SJSA1 (cell line): ENCODE results near the gene RIPK4. TPM values are rescaled to one million over a fixed set of nuclear protein-coding genes. Genes with fewer than 3 reads are reported as not detected.
A peak's percentile ranks its signal among the peaks of the same experiment; 100 is the strongest.
"Not testable (repeated sequence)": the region's sequence is repeated elsewhere in the genome, so short reads cannot be mapped to it uniquely, and the experiment has no call there.

Experiments used
- DNase-seq, 2 experiments: peaks; one replicate each; pipeline ENCODE4 v3.0.0-alpha.2; 2015 to 2020; ENCODE audit warnings: low spot score in 2 of 2, low read depth in 1 of 2
- H3K27ac ChIP-seq: fragments of 250-450 bp; sonication (Bioruptor Pico); 2 replicates; pipeline ENCODE4 v1.5.1; 2020; ENCODE audit warnings: mild to moderate bottlenecking, moderate library complexity
- H3K27me3 ChIP-seq: fragments of 250-450 bp; sonication (Bioruptor Pico); replicated peaks from 2 replicates; pipeline ENCODE4 v1.5.1; 2020; ENCODE audit warnings: mild to moderate bottlenecking, moderate library complexity
- H3K36me3 ChIP-seq: fragments of 250-450 bp; sonication (Bioruptor Pico); 2 replicates; pipeline ENCODE4 v1.5.1; 2020; ENCODE audit warnings: mild to moderate bottlenecking
- H3K4me1 ChIP-seq: fragments of 250-450 bp; sonication (Bioruptor Pico); replicated peaks from 2 replicates; pipeline ENCODE4 v1.6.1; 2021; ENCODE audit warnings: mild to moderate bottlenecking
- H3K4me3 ChIP-seq: fragments of 250-450 bp; sonication (Bioruptor Pico); 2 replicates; pipeline ENCODE4 v1.5.1; 2020; ENCODE audit warnings: mild to moderate bottlenecking
- H3K9me3 ChIP-seq: fragments of 250-450 bp; sonication (Bioruptor Pico); replicated peaks from 2 replicates; pipeline ENCODE4 v1.5.1; 2020; ENCODE audit warnings: mild to moderate bottlenecking
- total RNA-seq: library from RNA; depleted of rRNA; stranded (reverse); fragments of >200 nt; shearing (Covaris generic); gene quantifications from 2 replicates; pipeline ENCODE4 v1.2.3, GENCODE V29; 2014

RIPK4 gene
- total RNA-seq, 1 experiment from 2014 or later, result 0.47 TPM

DNA sequence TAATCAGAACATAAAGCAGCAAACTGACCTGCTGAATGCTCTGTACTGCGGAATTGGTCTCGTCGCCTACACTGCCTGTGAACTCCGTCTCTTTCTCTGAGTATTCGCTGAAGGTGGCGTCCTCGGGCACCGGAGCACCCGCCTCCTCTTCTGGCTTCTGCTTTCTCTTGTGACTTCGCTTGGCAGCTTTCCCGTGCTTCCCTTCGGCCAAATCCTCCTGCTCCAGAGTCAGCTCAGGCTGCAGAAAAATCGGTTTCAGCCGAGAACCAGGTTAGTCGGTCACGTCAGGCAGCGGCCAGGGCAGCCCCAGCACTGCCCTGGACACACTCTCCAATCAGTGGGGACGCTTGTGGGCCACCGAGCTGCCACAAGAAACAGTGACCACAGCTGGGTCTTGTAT, 35.8 kb upstream of the RIPK4 start:
- no peak for DNase-seq
- Histone ChIP-seq H3K27me3 (no peaks in the 10 kb centered on the region), H3K36me3 (peaks cover 11% of the 10 kb centered on the region; the same call in 1 of the 2 replicates), H3K9me3 (no peaks in the 10 kb centered on the region), H3K4me3 (no peak overlapping the region), H3K27ac (no peak overlapping the region), H3K4me1 (no peaks in the 10 kb centered on the region)

DNA sequence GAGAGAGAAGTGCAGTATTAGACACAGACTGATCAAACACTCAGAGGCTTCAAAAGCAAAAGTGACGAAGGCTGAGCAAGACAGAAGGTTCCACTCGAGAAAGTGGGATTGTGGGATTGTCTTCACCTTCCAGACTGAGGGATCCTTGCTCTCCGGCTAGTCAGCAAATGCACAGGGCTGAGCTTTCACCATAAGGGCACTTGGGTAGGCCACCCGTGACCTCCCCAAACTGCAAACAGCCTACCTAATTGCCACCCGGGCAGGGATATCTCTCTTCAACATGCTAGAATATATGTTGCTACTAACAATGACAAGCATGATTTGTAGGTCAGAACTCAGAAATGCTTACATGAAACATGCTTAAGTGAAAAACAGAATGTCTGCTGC, 35.3 kb upstream of the RIPK4 start:
- H3K9me3 ChIP-seq, result no peaks in the 10 kb centered on the region
- DNase-seq, result no peak
- no peaks in the 10 kb centered on the region for H3K27me3 ChIP-seq
- peaks cover 11% of the 10 kb centered on the region; the same call in 1 of the 2 replicates for H3K36me3 ChIP-seq
- H3K4me3 ChIP-seq, result no peak overlapping the region
- H3K27ac ChIP-seq, result no peak overlapping the region
- no peaks in the 10 kb centered on the region for H3K4me1 ChIP-seq

DNA sequence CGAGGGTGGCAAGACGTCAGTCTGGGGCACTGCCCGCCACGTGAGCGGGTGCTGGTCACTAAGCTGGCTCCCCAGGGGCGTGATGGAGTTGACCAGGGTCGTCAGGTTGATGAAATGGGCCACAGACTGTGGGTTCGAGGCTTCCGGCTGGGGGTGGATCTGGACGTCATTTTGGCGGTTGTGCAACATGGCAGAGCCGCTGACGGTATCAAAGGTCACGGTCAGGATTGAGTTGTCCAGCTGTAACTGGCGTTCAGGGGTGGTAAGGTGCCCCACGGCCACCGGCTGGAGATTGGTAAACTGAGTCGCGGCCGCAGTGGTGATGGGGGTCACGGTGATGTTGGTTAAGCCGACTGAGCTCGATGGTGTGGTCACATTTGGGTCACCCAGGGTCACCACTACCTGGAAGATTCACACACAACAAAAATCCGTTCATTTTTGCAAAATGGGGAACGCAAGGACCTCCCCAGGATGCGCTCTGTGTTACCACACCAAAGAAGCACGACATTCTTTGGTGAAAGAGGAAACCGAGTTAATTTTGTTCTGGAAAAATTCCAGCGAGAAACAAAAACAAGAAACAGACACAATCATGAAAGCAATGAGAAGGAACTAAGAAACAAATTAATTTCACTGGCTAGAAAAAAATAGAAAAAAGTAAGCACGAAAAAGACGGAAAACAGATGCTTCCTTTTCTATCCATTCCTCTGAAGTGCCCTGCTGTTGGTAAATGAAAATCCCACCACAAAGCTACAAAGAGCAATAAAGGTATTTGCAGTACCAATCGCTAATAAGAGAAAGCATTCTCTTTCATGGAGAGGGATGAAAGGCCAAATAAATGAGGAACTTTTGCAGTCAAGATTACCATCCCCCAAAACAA, 34.7 kb upstream of the RIPK4 start:
- H3K27me3 ChIP-seq, result no peaks in the 10 kb centered on the region
- peaks cover 11% of the 10 kb centered on the region; the same call in 1 of the 2 replicates for H3K36me3 ChIP-seq
- no peaks in the 10 kb centered on the region for H3K4me1 ChIP-seq
- no peak overlapping the region for H3K27ac ChIP-seq
- no peak overlapping the region for H3K4me3 ChIP-seq
- DNase-seq, result no peak
- H3K9me3 ChIP-seq, result no peaks in the 10 kb centered on the region

DNA sequence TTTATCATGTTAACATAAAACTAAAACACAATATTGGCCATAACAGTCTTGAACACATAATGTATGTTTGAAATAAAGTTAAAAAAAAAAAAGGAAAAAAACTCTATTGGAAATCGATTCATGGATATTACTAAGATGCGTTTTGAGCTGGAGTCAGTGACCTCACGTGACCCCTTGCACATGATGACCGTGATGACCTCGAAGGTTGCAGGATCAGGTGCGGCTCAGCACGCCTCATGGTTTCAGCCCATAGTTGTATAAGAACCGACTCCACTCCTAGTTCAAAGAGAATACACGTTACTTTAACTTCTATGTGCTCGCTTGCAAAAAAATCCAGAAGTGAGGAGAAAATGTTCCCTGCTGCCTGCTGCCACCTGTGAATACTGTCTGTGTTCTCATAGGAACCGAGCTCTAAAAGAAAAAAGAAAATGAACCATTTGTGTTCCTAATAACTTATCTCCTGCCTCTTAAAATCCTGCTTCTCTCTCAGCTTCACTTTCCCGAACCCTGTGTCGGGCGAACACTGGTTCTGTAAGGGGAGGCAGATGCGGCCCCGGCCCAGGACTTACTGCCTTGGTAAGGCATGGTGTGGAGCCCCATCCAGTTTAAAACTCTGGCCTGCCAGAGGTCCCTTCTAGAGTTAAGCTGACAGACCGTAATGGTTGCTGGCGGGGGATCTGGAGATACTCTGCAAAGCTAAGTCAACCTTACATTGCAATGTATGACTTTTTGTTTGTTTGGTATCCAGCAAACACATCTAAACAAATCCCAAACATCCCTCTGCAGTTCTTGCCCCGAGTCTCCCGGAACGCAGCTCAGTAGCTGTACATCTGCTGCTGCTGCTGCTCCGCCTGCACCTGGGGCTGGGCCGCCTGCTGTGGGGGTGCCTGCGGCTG, 33.8 kb upstream of the RIPK4 start:
- no peak for DNase-seq
- Histone ChIP-seq H3K4me3 (no peak overlapping the region), H3K27ac (no peak overlapping the region), H3K4me1 (no peaks in the 10 kb centered on the region), H3K36me3 (peaks cover 11% of the 10 kb centered on the region; the same call in 1 of the 2 replicates), H3K27me3 (no peaks in the 10 kb centered on the region), H3K9me3 (no peaks in the 10 kb centered on the region)

DNA sequence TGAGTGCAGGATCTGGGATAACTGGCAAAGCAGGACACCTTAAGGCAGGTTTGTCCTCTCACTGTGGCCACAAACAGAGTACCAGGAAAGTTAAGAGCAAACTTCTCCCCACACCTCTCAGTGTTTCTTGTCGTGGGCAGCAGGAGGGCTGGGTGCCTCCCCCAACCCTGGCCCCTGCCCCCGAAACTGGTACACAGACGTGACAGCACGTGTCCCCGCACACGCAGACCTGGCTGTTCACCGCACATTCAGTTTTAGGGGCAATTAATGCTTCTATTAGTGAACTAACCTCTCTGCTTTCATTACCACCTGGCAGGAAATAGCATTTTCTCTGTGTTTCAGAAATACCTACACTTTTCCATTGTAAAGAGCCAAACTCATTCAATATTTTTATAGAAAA, 32.9 kb upstream of the RIPK4 start:
- no peak for DNase-seq
- Histone ChIP-seq H3K27ac (no peak overlapping the region), H3K4me1 (no peaks in the 10 kb centered on the region), H3K4me3 (no peak overlapping the region), H3K27me3 (no peaks in the 10 kb centered on the region), H3K9me3 (no peaks in the 10 kb centered on the region), H3K36me3 (peaks cover 11% of the 10 kb centered on the region; the same call in 1 of the 2 replicates)

DNA sequence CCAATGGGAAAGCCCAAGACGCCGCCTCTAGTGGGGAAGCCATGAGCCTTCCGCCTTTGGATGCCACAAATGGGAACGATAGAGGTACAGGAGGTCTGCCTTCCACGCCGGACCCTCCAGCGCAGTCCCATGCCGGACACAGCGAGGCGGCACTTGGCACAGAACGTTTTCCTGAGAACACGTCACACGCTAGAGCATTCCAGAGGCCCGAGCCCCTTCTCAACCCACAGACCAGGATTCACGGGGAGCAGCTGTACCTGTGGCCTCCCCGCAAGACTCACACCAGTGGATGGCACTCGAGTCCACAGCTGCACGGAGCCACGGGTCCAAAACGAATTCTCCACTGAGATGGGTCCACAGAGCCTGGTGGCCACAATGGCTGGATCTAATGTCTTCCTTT, 31.5 kb upstream of the RIPK4 start:
- no peak overlapping the region for H3K27ac ChIP-seq
- no peak overlapping the region for H3K4me3 ChIP-seq
- no peaks in the 10 kb centered on the region for H3K9me3 ChIP-seq
- no peaks in the 10 kb centered on the region for H3K4me1 ChIP-seq
- no peaks in the 10 kb centered on the region for H3K27me3 ChIP-seq
- H3K36me3 ChIP-seq, result peaks cover 11% of the 10 kb centered on the region; the same call in 1 of the 2 replicates
- no peak for DNase-seq

DNA sequence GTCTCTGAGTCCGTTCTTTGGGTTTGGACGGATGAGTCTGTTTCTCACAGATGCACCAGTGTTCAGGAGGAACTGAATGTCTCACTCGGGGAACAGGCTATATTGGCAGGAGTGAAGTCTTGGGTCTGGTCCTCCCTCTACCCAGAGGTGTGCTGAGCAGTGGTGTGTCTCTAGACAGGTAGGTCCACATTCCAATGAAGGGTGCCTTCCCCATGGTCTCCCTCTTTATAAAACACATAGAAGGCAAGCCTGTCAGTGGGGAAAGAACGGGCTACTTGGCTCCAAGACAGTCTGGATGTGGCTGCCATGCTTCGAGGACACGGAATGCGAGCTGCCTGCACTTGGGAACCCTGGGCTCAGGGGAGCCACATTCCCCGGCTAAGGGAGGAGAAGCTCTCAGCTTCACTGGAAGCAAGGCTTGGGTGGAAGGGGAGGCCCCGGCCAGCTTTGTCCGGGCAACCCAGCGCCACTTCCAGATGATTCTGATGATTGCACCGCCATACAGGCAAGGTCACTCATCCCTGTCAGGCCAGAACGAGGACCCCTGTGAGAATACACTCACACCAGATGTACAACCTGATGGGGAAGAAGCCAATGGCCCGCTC, 29.7 kb upstream of the RIPK4 start:
- H3K36me3 ChIP-seq, result peaks cover 11% of the 10 kb centered on the region; the same call in 1 of the 2 replicates
- no peak overlapping the region for H3K27ac ChIP-seq
- DNase-seq, result no peak
- H3K4me1 ChIP-seq, result no peaks in the 10 kb centered on the region
- no peak overlapping the region for H3K4me3 ChIP-seq
- H3K27me3 ChIP-seq, result no peaks in the 10 kb centered on the region
- peaks cover 11% of the 10 kb centered on the region; the same call in 1 of the 2 replicates for H3K9me3 ChIP-seq

DNA sequence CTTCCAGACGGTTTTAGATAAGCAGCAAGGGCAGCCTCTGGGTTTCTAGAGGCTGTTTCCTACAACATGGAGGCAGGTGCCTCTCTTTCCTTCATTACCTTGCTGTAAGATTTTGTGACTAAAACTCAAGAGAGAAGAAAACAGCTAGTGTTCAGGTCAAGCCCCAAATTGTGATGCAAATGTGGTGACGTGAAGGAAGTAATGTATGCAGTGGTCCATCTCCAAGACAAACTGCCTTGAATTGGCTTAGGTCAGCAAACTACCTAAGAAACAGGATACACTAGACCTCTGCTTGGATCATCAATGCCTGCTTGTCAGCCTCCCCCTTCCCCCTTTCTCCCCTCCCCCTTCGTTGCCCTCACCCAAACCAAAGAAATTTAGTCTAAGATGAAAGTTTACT, 28.9 kb upstream of the RIPK4 start:
- Histone ChIP-seq H3K4me3 (no peak overlapping the region), H3K27ac (no peak overlapping the region), H3K36me3 (peaks cover 2% of the 10 kb centered on the region; the same call in 1 of the 2 replicates), H3K9me3 (peaks cover 11% of the 10 kb centered on the region; the same call in 1 of the 2 replicates), H3K4me1 (no peaks in the 10 kb centered on the region), H3K27me3 (no peaks in the 10 kb centered on the region)
- no peak for DNase-seq

DNA sequence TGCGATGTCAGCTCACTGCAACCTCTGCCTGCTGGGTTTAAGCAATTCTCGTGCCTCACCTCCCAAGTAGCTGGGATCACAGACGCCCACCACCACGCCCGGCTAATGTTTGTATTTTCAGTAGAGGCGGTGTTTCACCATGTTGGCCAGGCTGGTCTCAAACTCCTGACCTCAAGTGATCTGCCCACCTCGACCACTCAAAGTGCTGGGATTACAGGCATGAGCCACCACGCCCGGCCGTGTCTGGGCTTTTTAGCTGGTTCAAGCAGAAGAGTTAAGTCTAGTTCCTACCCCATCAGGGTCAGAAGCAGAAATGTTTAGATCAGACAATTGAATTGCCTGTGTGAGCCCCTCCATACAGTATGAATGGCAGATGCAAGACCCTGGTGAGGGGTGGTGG, 27.7 kb upstream of the RIPK4 start:
- Histone ChIP-seq H3K4me1 (no peaks in the 10 kb centered on the region), H3K27me3 (no peaks in the 10 kb centered on the region), H3K27ac (no peak overlapping the region), H3K4me3 (no peak overlapping the region), H3K36me3 (no peaks in the 10 kb centered on the region), H3K9me3 (peaks cover 11% of the 10 kb centered on the region; the same call in 1 of the 2 replicates)
- no peak for DNase-seq

DNA sequence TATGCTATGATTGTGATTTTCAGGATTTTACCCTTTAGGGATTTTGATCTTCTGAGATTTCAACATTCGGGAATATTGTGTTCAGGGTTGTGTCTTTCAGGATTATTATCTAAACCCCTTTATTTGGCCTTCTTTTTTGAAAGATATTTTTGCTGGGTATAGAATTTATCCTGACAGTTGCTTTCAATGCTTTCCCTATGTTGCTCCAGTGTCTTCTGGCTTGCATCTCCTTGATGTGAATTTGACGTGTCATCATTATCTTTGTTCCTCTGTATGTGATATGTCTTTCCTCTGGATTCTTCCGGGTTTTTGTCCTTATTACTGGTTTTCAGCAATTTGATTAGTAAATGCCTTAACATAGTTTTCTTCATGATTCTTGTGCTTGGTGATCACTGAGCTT, 25.9 kb upstream of the RIPK4 start:
- Histone ChIP-seq H3K4me1 (no peaks in the 10 kb centered on the region), H3K9me3 (peaks cover 11% of the 10 kb centered on the region; the same call in 1 of the 2 replicates), H3K4me3 (no peak overlapping the region), H3K27ac (no peak overlapping the region), H3K36me3 (no peaks in the 10 kb centered on the region), H3K27me3 (no peaks in the 10 kb centered on the region)
- no peak for DNase-seq

DNA sequence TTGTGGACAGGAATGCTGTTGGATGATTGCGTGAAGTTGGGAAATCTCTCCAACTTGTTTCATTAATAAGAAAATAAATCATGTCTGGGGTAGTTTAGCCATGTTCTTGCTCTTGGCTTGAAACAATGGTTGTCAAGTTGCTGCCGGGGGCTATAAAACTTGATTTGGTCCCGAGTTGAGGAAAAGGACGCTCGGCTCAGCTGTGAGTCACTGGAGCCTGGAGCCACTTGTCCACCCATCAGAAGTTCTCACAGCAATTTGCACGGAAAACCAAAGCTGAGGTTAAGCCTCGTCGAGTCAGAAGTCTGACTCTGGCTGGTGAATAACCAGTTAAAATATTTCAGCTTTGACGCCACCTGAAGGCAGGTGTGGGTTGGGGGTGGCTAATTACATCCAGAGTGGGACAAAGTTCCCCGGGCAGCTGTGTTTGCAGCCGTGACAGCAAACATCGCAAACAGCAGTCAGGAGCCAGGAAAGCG, 19.7 kb upstream of the RIPK4 start:
- Histone ChIP-seq H3K9me3 (no peaks in the 10 kb centered on the region), H3K27me3 (no peaks in the 10 kb centered on the region; the same call in 1 of the 2 replicates), H3K36me3 (no peaks in the 10 kb centered on the region), H3K4me3 (no peak overlapping the region), H3K4me1 (peaks cover 24% of the 10 kb centered on the region), H3K27ac (peak overlapping the region; percentile 62)
- DNase-seq, result peak; percentile 80 to 84

DNA sequence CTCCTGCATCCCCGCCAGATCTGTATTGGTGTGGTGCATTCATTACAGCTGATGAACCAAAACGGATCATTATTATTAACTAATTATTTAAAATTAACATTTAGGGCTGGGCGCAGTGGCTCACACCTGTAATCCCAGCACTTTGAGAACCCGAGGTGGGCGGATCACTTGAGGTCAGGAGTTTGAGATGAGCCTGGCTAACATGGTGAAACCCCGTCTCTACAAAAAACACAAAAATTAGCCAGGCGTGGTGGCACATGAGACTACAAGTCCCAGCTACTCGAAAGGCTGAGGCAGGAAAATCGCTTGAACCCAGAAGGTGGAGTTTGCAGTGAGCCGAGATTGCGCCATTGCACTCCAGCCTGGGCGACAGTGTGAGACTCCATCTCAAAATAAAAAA, 18.4 kb upstream of the RIPK4 start:
- H3K4me1 ChIP-seq, result peaks cover 24% of the 10 kb centered on the region
- H3K4me3 ChIP-seq, H3K27me3 ChIP-seq, DNase-seq, H3K27ac ChIP-seq, H3K36me3 ChIP-seq, H3K9me3 ChIP-seq: not testable (repeated sequence)

DNA sequence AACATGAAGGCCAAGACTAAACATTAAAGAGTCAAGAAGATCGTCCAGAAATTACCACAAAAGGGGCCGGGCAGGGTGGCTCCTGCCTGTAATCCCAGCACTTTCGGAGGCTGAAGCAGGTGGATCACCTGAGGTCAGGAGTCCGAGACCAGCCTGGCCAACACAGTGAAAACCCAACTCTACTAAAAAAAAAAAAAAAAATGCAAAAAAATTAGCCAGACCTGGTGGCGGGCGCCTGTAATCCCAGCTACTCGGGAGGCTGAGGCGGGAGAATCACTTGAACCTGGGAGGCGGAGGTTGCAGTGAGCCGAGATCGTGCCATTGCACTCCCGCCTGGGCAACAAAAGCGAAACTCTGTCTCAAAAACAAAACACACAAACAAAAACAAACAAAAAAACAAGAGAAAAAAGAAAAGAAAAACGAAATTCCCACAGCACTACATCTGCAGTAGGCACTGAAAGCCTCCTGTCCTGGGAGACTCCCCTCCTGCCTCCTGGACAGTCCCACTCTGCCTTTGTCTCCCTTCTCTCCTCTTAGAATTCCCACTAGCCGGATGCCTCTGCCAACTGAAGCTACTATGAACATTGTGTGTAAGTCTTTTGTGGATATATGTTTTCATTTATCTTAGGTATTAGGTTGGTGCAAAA, 17.7 kb upstream of the RIPK4 start:
- Histone ChIP-seq H3K9me3 (no peaks in the 10 kb centered on the region), H3K4me3 (no peak overlapping the region), H3K27ac (no peak overlapping the region), H3K27me3 (peaks cover 2% of the 10 kb centered on the region; the same call in 1 of the 2 replicates), H3K4me1 (peaks cover 24% of the 10 kb centered on the region), H3K36me3 (no peaks in the 10 kb centered on the region)
- no peak for DNase-seq
